HG03439 (cell line): ENCODE measurements around the gene HOXA2.

Experiments
- ATAC-seq: cut with Tn5 transposase; IDR thresholded peaks from one replicate; pipeline ENCODE4 v1.9.1; 2021; ENCODE audit warnings: mild to moderate bottlenecking, moderate library complexity; ENCODE audit not compliant: unreplicated experiment

HOXA2 gene

DNA sequence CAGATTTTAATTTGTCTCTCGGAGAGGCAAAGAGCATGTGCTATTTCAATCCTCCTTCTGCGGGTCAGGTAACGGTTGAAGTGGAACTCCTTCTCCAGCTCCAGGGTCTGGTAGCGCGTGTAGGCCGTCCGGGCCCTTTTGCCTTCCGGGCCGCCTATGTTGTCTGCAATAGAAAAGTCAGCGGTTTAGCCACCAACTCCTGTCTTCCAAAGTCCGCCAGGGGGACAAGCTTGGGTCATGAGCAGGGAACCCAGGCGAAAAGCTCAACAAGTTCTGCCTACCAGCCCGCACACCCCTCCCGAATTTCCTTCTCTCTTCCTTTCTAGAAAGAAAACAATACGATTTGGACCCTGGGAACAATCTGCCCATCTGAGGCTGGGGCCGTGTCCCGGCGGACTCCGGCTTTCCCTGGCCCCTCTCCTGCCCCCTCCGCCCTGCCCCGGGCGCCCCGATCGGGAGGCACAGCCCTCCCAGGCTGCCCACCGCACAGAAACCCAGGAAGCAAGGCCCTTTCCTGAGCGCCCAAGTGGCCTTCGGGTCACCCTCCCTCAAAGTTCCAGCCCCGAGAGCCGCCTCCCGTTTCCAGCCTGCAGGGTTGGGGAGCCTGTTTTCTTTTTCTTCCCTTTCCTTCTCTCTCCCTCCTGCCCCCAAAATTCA, 39.6 kb upstream of the HOXA2 start:
- ATAC-seq, result no peak

DNA sequence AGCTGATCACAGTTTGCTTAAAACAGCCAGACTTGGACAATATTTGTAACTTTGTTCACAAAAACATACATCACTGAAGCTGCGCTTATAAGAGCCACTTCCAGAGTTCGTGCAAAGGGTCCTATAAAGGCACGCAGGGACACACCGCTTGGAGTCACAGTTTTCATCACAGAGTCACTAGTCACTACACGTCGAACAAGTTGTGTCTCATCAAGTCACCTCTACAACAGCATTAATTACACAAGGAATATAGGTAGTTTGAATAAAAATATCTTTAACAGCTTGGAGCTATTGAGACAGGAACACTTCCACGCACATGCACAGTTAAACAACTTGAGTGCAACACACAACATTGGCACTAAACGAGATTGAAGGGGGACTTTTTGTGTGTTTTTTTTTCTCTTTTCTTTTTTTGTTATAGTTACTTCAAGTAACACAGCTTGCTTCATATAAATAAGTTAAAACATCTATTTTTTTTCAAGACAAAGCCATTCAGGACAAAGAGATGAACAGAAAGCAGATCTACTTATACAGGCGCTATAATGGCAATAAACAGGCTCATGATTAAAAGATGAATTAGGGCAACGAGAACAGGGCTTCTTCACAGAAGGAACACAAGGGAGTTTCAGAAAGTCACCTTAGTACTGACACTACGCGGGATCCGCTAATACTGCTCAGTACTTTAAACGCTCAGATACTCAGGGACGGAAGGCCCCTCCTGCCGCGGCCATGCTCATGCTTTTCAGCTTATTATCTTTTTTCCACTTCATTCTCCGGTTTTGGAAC, 38.8 kb upstream of the HOXA2 start:
- no peak for ATAC-seq

DNA sequence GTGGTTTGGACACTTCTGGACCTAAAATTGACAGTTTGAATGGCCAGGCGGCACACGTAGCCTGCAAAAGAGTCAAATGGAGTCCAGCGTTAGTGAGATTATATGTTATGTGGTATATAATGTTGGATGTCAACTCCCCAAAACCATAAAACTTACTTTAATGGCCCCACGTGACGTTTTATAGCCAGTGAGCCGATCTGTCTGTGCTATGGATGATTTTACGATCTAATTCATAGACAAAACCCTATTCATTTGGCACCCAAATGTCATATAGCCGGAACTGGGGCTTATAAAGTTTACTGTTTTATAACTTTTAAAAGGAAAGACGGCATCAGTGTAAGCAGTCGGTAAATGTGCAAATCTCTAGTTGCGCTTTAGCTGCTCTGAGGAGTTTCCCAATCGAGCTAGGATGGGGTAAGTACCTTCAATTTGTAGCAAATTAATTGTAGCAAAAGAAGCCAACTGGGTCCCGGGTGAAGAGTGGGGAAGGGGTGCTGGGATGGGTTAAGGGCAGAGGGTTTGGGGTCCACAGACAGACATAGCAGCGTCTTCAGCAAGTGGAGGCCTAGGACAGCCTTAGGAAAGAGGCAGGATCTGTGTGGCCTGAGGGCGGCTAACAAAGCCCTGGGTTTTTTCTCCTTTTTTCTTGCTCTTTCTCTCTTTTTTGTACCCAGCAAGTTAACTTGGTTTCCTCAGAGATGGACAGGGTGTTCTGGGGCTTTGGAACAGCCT, 37.8 kb upstream of the HOXA2 start:
- ATAC-seq, result no peak

DNA sequence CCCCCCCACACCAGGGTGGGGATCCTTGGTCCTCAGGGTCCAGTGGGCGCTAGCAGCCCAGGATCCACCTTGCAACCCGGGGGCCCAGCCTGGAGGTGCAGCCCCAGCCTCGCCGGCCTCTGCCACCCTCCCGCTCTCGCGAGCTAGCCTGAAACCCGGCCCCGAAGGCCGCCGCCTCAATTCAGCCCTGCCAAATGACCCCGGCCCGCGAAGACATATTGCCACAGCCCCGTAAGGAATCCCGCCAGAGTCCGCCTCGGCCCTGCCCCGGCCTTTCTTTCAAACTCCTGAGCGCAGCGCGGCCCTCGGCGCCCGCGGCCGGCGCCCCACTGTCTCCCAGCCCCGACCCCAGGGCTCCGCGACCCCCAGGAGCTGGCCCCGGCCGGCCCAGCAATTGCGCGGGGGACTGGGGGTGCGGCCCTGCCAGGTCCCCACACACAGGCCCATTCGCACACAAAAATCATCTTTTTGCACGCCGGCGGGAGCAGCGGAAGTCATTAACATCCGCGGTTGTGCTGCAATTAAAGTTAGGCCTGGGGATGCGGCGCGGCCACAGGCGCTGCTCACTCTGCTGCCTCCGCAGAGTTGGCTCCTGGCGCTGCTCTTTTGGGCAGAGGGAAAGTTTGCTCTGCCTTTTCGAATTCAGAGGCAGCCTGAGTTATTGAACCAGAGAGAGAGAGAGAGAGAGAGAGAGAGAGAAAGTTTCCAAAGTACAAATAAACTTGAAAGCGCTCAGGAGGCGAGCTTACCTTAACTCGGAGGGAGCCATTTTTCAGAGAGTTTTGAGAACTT, 37.0 kb upstream of the HOXA2 start:
- no peak for ATAC-seq

DNA sequence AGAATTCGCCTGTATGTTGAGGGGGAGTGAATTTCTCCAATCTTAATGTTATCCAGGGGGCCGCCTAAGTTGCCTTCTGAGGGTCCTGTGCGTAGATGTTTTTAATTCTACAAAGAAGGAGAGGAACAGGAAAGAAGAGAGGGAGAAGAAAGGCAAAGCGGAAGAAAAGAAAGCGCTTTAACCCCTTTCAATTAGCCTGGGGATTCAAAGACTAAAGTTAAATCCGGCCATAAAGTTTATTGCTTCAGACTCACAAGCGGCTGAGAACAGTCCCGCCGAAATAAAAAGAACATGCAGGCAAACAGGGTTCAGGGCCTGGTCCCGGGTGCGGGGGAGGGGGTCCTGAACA, 36.5 kb upstream of the HOXA2 start:
- no peak for ATAC-seq

DNA sequence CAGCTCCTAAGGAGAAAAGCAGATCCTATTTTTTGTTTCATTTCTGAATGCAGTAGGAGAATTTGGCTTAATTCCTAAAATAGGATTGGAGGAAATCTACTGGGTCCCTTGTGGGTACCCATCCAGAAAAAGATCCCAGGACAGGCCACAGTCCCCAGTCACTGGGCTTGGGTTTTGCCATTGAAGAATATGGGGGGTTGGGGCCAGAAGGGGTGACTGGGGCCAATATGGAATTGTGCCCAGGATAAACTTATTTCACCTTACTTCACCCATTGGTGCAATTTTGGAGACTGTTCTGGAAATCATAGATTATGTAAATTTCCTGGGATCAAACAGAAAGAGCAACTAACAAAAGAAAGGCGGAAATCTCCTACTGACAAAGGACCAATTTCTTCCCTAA, 36.0 kb upstream of the HOXA2 start:
- no peak for ATAC-seq

DNA sequence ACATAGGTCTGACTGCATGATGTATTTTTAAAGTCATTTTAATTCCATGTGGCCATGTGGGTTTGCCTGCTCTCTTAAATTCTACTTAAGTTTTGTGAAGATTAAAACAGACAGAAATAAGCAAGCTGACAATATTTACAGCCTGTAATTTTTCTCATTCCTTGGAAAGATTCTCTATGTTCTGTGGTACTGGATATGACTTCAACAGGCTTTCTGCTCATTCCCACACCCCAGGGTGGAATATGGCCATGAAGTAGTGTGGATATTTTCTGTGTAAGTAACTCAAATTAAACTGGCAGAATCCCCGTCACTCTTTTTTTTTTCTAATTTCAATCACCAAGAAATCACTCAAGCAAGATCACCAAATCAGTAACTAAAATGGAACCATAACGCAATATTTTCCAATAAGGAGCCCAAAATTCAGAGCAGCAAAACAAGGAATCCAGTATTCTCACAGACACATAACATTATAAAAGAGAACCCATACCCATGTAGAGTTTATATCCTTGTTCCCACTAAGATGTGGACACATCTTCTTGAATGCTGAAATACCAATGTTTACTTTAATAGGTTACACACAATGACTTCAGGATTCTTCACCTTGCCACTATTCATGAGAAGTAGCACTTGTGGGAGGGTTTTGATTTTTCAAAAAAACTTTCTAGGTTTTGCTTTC, 35.3 kb upstream of the HOXA2 start:
- no peak for ATAC-seq

DNA sequence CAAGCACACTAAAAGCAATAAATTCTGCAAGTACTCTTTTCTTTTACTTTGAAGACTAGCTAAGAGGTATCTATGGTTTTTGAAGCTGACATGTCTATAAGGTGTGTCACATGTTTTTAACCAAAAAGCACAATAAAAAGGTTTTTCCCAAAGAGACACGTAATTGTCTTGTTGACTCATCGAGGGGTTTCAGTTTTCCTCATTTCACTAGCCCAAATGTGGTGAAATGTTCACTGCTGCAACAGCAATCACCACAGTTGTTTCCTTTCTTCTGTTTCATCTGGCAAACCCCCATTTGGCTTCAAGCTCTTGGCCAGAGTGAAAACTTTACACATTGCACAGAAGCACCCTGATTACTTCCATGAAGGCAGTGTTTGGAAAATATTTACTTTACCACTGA, 31.9 kb upstream of the HOXA2 start:
- ATAC-seq, result no peak

DNA sequence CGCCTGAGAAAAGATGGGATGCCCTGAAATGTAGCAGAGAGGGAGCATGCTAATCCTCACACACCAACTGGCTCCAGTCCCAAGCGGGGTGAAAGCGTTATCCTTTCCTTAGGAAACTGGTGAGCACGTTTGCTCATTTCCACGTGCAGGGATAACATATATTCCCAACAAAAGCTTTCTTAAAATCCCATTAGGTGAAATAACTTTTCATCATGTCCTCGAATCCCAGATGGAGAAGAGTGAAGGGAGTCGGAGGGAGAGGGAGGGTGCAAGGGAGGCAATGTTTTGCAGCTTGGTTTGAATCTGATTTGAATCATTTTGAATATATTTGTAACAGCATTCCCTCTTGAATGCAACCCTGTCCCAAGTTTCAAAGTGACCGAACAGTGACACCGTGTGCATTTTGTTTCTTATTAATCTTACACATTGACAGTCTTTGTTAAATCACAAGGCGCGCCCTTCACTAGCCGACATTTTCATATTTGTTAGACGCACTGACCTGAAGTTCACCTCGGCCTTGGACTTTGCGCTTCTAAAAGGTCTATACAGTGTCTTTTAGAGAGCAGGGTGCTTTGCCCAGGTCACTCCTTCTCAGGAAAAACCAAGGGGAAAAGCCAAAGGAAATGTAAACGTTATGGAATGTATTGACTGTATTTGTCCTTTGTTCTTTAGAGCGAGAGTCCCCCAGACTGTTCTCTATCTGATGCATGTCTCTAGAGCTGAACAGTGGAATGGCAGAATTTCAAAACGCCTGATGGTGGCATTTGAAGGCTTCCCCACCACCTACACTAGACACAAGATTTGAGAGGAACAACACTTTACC, 31.1 kb upstream of the HOXA2 start:
- ATAC-seq, result no peak

DNA sequence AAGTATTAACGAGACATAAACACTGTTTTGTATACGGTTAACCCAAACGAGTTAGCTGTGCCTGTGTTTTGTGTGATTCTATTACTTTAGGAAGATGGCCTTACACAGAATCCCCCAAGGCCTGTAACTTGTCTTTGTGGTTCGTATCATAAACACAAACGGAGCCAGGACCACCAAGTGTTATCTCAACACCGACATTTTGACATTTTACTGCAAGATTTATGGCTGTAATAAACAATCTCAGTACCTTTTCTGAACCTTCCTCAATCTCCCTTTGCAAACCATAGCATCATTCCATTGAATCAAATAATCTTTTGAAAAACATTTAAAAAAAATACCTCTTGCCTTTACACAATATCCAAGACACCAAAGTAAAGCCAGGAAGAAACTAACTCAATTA, 30.5 kb upstream of the HOXA2 start:
- ATAC-seq, result no peak

DNA sequence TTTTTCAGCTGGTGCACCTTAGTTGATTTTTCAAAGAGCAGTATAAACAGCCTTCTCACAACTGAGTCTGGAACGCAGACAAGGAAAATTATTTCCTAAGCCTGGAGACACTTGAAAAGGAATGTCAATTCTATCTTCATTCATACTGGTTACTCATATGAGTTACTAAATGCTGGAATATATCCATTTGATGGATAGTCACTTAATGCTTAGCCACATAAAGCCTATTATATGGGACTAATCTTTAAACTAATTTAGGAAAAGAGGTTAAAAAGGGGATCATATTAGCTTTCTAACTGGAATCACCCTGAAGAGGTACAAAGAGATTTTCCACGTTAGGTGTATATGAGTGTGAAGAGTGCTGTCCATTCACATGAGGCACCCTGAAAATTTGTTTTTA, 29.7 kb upstream of the HOXA2 start:
- ATAC-seq, result no peak

DNA sequence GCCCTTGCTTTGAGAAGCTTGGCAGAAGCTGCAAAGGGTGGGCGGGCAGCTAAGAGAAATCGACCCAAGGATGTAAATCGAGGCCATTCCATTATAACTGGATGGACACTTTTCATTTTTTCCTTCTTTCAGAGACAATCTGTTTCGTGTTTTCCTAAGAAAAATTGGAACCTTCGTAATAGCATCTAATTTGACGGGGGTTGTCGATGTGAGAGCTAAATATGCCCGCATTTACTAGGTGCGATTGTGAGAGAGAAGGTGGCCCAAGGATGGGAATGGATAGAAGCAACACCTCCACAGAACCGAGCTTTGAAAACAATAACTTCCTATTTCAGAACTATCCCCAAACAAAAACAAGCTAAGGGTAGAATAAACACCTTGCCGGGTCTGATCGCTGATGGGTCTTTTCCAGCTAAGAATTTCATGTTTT, 28.9 kb upstream of the HOXA2 start:
- ATAC-seq, result no peak

DNA sequence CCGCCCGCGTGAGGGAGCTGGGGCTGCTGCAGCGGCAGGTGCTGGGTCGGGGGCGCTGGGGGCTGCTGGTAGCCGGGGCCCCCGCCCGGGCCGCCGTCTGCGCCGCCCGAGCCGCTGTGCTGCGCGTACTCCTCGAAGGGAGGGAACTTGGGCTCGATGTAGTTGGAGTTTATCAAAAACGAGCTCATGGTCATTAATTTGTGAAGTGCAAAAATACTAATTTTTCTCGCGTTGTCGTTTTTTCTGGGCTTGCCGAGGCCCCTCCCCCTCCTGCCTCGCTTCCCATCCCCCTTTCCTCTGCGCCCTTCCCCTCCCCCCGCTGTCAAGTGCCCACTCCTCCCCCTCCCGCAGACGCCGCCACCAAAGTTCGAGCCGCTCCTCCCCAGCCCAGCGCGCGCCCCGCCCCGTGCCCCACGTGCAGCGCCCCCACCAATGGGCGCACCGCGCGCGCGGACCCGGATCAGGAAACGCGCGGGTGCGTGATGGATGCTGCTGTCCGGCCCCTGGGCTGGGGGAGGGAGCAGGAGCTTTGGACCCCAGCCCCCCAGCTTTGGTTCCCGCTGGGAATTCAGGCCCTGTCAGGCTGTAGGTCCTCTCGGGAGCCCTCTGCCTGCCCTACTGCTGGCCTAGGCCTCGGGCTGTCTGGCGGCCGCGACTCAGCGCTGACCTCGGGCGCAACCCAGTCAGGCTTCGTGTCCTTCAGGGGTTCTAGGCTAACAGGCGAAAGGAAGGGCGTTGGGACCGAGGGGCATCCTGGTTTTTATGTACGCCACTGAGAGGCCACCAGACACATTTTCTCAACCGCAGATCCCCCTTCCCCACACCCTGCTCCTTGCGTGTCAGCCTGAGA, 28.3 kb upstream of the HOXA2 start, which contains the start of gene HOXA4:
Gene HOXA4 (minus strand): TSS at position 218 of the 850 bp plus-strand sequence. CDS start 24 bp downstream, at position 194.
- no peak for ATAC-seq

DNA sequence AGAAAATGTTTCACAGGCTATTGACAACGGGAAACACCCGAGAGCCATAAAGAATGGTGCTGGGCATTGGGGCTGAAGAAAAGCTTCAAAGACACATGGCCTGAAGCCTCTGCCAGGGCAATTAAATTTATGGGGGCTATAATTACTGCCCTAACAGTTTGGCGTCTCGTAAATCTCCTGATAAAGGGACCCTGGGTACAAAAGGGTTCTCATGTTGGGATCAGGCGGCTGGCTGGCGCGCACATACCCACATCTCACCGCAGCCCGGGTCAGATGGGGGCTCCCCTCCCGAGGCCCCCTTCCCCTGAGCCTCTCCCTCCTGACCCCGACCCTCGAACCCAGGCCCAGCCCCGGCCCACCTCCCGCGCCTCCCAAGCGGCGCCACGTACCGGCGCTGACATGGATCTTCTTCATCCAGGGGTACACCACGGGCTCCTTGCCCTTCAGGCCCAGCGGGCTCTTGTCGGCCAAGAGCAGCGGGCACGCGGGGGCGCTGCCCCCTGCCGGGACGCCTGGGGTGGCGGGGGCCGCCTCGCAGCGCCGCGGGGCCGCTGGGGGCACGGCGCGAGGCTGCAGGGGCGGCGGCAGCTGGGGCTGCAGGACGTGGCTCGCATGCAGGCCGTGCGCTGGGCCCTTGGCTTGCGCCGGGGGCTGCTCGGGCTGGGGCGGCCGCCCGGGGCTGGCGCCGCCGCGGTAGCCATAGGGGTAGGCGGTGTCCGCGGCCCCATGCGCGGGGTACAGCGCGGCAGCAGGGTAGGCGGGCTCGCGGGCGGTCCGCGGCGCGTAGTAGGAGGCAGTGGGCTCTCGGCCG, 27.5 kb upstream of the HOXA2 start:
- no peak for ATAC-seq

DNA sequence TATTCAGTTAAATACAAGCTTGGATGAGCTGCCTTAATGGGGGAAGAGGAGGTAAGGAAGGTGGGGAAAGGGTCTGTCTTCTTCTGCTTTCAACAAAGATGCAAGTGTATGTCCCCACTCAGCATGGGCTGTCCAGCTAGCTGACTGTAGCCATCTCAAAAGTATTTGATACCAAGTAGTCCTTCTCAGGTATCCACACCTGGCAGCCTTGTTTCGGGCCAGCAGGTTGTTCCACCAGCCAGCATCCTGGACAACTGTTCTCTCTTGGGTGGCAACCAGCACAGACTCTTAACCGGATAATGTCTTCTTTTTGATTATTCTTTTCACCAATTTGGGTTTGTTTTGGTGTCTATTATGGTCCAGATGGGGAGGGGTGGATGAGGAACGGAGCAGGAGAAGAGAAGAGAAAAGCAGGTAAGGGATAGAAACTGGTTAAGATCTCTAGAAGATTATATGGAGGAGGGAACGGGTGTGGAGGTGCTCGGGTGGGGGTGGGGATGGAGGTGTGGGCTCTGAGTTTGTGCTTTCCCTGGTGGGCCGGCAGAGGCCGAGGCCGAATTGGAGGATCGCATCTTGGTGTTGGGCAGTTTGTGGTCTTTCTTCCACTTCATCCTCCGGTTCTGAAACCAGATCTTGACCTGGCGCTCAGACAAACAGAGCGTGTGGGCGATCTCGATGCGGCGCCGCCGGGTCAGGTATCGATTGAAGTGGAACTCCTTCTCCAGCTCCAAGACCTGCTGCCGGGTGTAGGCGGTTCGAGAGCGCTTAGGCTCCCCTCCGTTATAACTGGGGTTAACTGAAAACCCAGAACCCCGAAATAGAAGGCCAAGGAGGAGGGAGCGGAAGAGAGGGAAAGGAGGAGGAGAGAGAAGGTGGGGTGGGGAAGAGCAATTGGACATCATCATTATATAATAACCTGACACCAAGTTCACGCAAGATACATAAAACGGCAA, 26.6 kb upstream of the HOXA2 start:
- ATAC-seq, result no peak

DNA sequence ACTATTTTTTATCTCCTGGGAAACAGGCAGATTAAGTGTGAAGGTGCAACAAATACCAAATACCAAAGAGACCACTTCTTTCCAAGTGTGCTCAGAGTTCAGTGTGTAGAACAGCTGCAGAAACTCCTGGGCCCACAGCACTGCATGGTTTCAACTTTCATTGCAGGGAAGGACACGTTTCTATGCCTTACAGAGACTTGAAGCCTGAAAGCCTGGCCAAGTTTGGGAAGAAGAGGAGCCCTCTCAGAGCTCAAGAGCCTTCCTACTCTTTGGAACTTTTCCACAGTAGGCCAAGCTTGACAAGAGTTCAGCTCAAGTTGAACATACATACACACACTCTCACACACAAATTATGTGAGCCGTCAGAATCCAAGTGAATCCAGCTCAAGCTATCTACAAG, 25.6 kb upstream of the HOXA2 start:
- ATAC-seq, result no peak
